Natural killer cell (primary cell): ENCODE measurements around the gene VASP. TPM values are rescaled to one million over a fixed set of nuclear protein-coding genes. Genes with fewer than 3 reads are reported as not detected.

ENCODE experiments used
- ATAC-seq, 3 donors: fragments of 150-1000 bp in 2 of 3; fragments of 200-7000 bp in 1 of 3; cut with Tn5 transposase; 1 replicate in 1 of 3; 2 replicates in 2 of 3; pipeline ENCODE4 v1.10.0; 2021; ENCODE audit warnings: mild to moderate bottlenecking in 2 of 3, moderate library complexity in 2 of 3
- DNase-seq, 2 donors: peaks; one replicate each; pipeline versions ENCODE4 v3.0.0 to v3.0.0-alpha.2; 2013 to 2021; ENCODE audit warnings: mixed read lengths in 1 of 2
- H3K27ac ChIP-seq: one replicate; pipeline ENCODE4 v1.5.1; 2013; ENCODE audit warnings: mild to moderate bottlenecking, low read length
- H3K27me3 ChIP-seq: one replicate; pipeline ENCODE4 v1.6.1; 2013; ENCODE audit warnings: low read length; ENCODE audit not compliant: control insufficient read depth, insufficient read depth
- H3K36me3 ChIP-seq: one replicate; pipeline ENCODE4 v1.6.1; 2013; ENCODE audit warnings: low read length; ENCODE audit not compliant: control insufficient read depth, insufficient read depth
- H3K4me1 ChIP-seq: one replicate; pipeline ENCODE4 v1.6.1; 2013; ENCODE audit warnings: low read length; ENCODE audit not compliant: control insufficient read depth, insufficient read depth
- H3K4me3 ChIP-seq: one replicate; pipeline ENCODE4 v1.5.1; 2013; ENCODE audit warnings: low read length
- H3K9me3 ChIP-seq: one replicate; pipeline ENCODE4 v1.6.1; 2013; ENCODE audit warnings: low read length; ENCODE audit not compliant: control insufficient read depth, insufficient read depth
- H3K27ac Mint-ChIP-seq, 2 donors: one replicate each; pipeline ENCODE4 v1.8.0; 2022; ENCODE audit warnings: mild to moderate bottlenecking in 2 of 2, mixed read lengths in 2 of 2, moderate library complexity in 1 of 2
- H3K27me3 Mint-ChIP-seq, 2 donors: one replicate each; pipeline ENCODE4 v1.8.0; 2022; ENCODE audit warnings: low read depth in 2 of 2, mixed read lengths in 2 of 2
- H3K36me3 Mint-ChIP-seq: one replicate; pipeline ENCODE4 v1.8.0; 2022; ENCODE audit warnings: mixed read lengths
- H3K4me1 Mint-ChIP-seq, 2 donors: one replicate each; pipeline ENCODE4 v1.8.0; 2022; ENCODE audit warnings: mixed read lengths in 2 of 2
- H3K4me3 Mint-ChIP-seq: one replicate; pipeline ENCODE4 v1.8.0; 2022; ENCODE audit warnings: mild to moderate bottlenecking, moderate library complexity, mixed read lengths
- H3K9me3 Mint-ChIP-seq, 2 donors: one replicate each; pipeline ENCODE4 v1.8.0; 2022; ENCODE audit warnings: mixed read lengths in 2 of 2
- CTCF ChIP-seq: fragments of 200-600 bp; IDR thresholded peaks from one replicate; pipeline ENCODE4 v1.8.0; 2022; ENCODE audit warnings: antibody characterized with exemption
- WGBS: methylation state at CpG from one replicate; pipeline ENCODE4 v1.1.7; 2013; ENCODE audit warnings: missing lambda C conversion rate; ENCODE audit not compliant: insufficient coverage; 5-methylcytosine and 5-hydroxymethylcytosine counted together
- intact Hi-C: fragments of 100-400 bp; cut with micrococcal nuclease; formaldehyde crosslinking; loops from one replicate; pipeline ENCODE4 v1.14.2; 2022
- total RNA-seq, 4 donors: library from RNA; stranded (reverse); fragments of 120-200 nt in 1 of 4; gene quantifications; one replicate each; pipeline versions ENCODE4 v1.2.3 to v1.2.4, GENCODE V29; 2013 to 2022

The VASP gene
- total RNA-seq, result 100 to 1,000 TPM; 192 to 244 (median 237) TPM
- 158 TPM for total RNA-seq (2013)

GRCh38 chr19:45506989-45507871 is at the start of gene VASP:
VASP (plus strand) TSS chr19:45507479; CDS start chr19:45507772, 293 bp downstream.
- H3K9me3 Mint-ChIP-seq, result no peaks in the 10 kb centered on the region
- Histone ChIP-seq H3K27me3 (no peaks in the 10 kb centered on the region), H3K4me3 (peak within 1 kb of the TSS; percentile 98), H3K9me3 (no peaks in the 10 kb centered on the region), H3K4me1 (peaks cover 44% of the 10 kb centered on the region), H3K27ac (peak within 1 kb of the TSS; percentile 93), H3K36me3 (no peaks in the 10 kb centered on the region)
- no peaks in the 10 kb centered on the region for H3K36me3 Mint-ChIP-seq
- H3K27me3 Mint-ChIP-seq, result no peaks in the 10 kb centered on the region
- intact Hi-C loops, result loop anchor here (1.0 kb wide), 4 partner anchors 10 to 210 kb away; partner anchors contain the start of genes OPA3 and RTN2
- ATAC-seq, result peak; percentile 60 to 84 (median 73)
- DNase-seq, result peak; percentile 94
- H3K4me1 Mint-ChIP-seq, result peaks cover 32 to 45% of the 10 kb centered on the region in 2 donors
- H3K27ac Mint-ChIP-seq, result peak within 1 kb of the TSS; percentile 81 to 97
- TF ChIP-seq CTCF, result no peak
- peak within 1 kb of the TSS; percentile 98 for H3K4me3 Mint-ChIP-seq
- WGBS, result under 1% methylated on average over 64 of the region's 65 CpGs

GRCh38 chr19:45457776-45458175 is 49.5 kb upstream of the VASP start:
- no peak overlapping the region for H3K27ac ChIP-seq
- DNase-seq (no peak), ATAC-seq (no peak)
- Mint-ChIP-seq H3K27me3 (peaks cover 0 to 4% of the 10 kb centered on the region in 2 donors), H3K4me1 (peaks cover 26 to 36% of the 10 kb centered on the region in 2 donors), H3K36me3 (no peaks in the 10 kb centered on the region), H3K4me3 (no peak overlapping the region), H3K27ac (peak overlapping the region; percentile 48 to 64), H3K9me3 (no peaks in the 10 kb centered on the region)
- intact Hi-C loops, result loop anchor here (10.0 kb wide), 1 partner anchor 187 kb away; no protein-coding TSS in a partner anchor
- peaks cover 23% of the 10 kb centered on the region for H3K4me1 ChIP-seq
- H3K4me3 ChIP-seq, result no peak overlapping the region
- TF ChIP-seq CTCF, result no peak
- no peaks in the 10 kb centered on the region for H3K9me3 ChIP-seq
- no peaks in the 10 kb centered on the region for H3K36me3 ChIP-seq
- H3K27me3 ChIP-seq, result no peaks in the 10 kb centered on the region

GRCh38 chr19:45460807-45461347 is 46.4 kb upstream of the VASP start:
- WGBS, result 59% methylated on average over 8 of the region's 8 CpGs
- DNase-seq (no peak), ATAC-seq (no peak)
- H3K9me3 Mint-ChIP-seq, result no peaks in the 10 kb centered on the region
- H3K36me3 ChIP-seq, result no peaks in the 10 kb centered on the region
- H3K4me3 ChIP-seq, result no peak overlapping the region
- peaks cover 0 to 4% of the 10 kb centered on the region in 2 donors for H3K27me3 Mint-ChIP-seq
- H3K4me1 Mint-ChIP-seq, result peaks cover 11 to 24% of the 10 kb centered on the region in 2 donors
- H3K36me3 Mint-ChIP-seq, result no peaks in the 10 kb centered on the region
- H3K4me1 ChIP-seq, result peaks cover 12% of the 10 kb centered on the region
- H3K27ac Mint-ChIP-seq, result peak overlapping the region in 1 of 2 donors; percentile 41
- H3K9me3 ChIP-seq, result no peaks in the 10 kb centered on the region
- intact Hi-C loops, result no loop called here
- H3K4me3 Mint-ChIP-seq, result no peak overlapping the region
- H3K27ac ChIP-seq, result no peak overlapping the region
- TF ChIP-seq CTCF, result no peak
- no peaks in the 10 kb centered on the region for H3K27me3 ChIP-seq
